Measurements from ENCODE around the gene FER.
"Not testable (repeated sequence)": the region's sequence is repeated elsewhere in the genome, so short reads cannot be mapped to it uniquely, and the experiment has no call there.

FER gene

GRCh38 chr5:108748401-108749127 lies 867 bp downstream of the FER start:
- peak; percentile 99 for DNase-seq

GRCh38 chr5:108749128-108749861 lies 1.6 kb downstream of the FER start:
- DNase-seq, result peak; percentile 15

GRCh38 chr5:108753331-108753730 lies 5.6 kb downstream of the FER start:
- no peak for DNase-seq

- no peak for DNase-seq
Measured at GRCh38 chr5:108753877-108754276, 6.2 kb downstream of the FER start.

- no peak for DNase-seq
Measured at GRCh38 chr5:108760512-108760911, 12.8 kb downstream of the FER start.

GRCh38 chr5:108762660-108763059 lies 15.0 kb downstream of the FER start:
- DNase-seq, result no peak

GRCh38 chr5:108763222-108763916 lies 15.7 kb downstream of the FER start:
- DNase-seq, result no peak

GRCh38 chr5:108765647-108766046 lies 17.9 kb downstream of the FER start:
- no peak for DNase-seq

- not testable (repeated sequence) for DNase-seq
Measured at GRCh38 chr5:108766916-108767315, 19.2 kb downstream of the FER start.

GRCh38 chr5:108769352-108769751 lies 21.7 kb downstream of the FER start:
- DNase-seq, result no peak

GRCh38 chr5:108772626-108773025 lies 24.9 kb downstream of the FER start:
- DNase-seq, result no peak

- no peak for DNase-seq
Measured at GRCh38 chr5:108773330-108773729, 25.6 kb downstream of the FER start.

- not testable (repeated sequence) for DNase-seq
Measured at GRCh38 chr5:108774079-108774478, 26.4 kb downstream of the FER start.

GRCh38 chr5:108777582-108777981 lies 29.9 kb downstream of the FER start:
- not testable (repeated sequence) for DNase-seq

GRCh38 chr5:108784577-108784976 lies 36.9 kb downstream of the FER start:
- DNase-seq, result not testable (repeated sequence)

- no peak for DNase-seq
Measured at GRCh38 chr5:108786806-108787483, 39.2 kb downstream of the FER start.

- DNase-seq, result no peak
Measured at GRCh38 chr5:108788142-108788541, 40.4 kb downstream of the FER start.

GRCh38 chr5:108793207-108793606 lies 45.5 kb downstream of the FER start:
- DNase-seq, result no peak

GRCh38 chr5:108794349-108794748 lies 46.7 kb downstream of the FER start:
- DNase-seq, result not testable (repeated sequence)

- no peak for DNase-seq
Measured at GRCh38 chr5:108797396-108797795, 49.7 kb downstream of the FER start.

GRCh38 chr5:108797986-108798385 lies 50.3 kb downstream of the FER start:
- DNase-seq, result no peak

- no peak for DNase-seq
Measured at GRCh38 chr5:108798513-108799265, 51.0 kb downstream of the FER start.
